SK-N-MC (cell line): Measurements from ENCODE around the gene CPT1C.

ENCODE experiments used
- DNase-seq: peaks from one replicate; pipeline ENCODE4 v3.0.0-alpha.2; 2011; ENCODE audit warnings: low read depth, low spot score
- H3K27ac ChIP-seq: fragments of 200-600 bp; sonication (generic); 2 replicates; pipeline ENCODE4 v1.5.1; 2016; ENCODE audit warnings: mixed run types
- H3K36me3 ChIP-seq: fragments of 200-600 bp; sonication (generic); 2 replicates; pipeline ENCODE4 v1.6.1; 2017; ENCODE audit warnings: antibody characterized with exemption, low read length, mixed read lengths; ENCODE audit not compliant: insufficient read depth
- H3K4me3 ChIP-seq: fragments of 200-600 bp; sonication (generic); 2 replicates; pipeline ENCODE4 v1.5.1; 2016
- H3K9ac ChIP-seq: fragments of 200-600 bp; sonication (generic); 2 replicates; pipeline ENCODE4 v1.8.0; 2017; ENCODE audit warnings: mixed run types, mixed read lengths; ENCODE audit not compliant: insufficient read length
- H3K9me3 ChIP-seq: fragments of 200-600 bp; sonication (generic); 2 replicates; pipeline ENCODE4 v1.6.1; 2017; ENCODE audit warnings: low read depth, mild to moderate bottlenecking, antibody characterized with exemption, low read length, moderate library complexity, mixed read lengths
- EZH2 ChIP-seq: fragments of 200-600 bp; sonication (generic); IDR thresholded peaks from one replicate; pipeline ENCODE4 v1.6.1; 2017; ENCODE audit warnings: antibody characterized with exemption
- FOXP2 ChIP-seq: optimal IDR thresholded peaks from 2 replicates; pipeline ENCODE3; 2011; ENCODE audit warnings: mild to moderate bottlenecking, moderate library complexity; ENCODE audit not compliant: insufficient read depth; ENCODE audit errors: extremely low read length, control extremely low read depth
- POLR2AphosphoS5 ChIP-seq: IDR thresholded peaks from 2 replicates; pipeline ENCODE4 v1.6.1; 2012; ENCODE audit warnings: mild to moderate bottlenecking, low read depth, low read length, borderline replicate concordance

CPT1C gene

DNA sequence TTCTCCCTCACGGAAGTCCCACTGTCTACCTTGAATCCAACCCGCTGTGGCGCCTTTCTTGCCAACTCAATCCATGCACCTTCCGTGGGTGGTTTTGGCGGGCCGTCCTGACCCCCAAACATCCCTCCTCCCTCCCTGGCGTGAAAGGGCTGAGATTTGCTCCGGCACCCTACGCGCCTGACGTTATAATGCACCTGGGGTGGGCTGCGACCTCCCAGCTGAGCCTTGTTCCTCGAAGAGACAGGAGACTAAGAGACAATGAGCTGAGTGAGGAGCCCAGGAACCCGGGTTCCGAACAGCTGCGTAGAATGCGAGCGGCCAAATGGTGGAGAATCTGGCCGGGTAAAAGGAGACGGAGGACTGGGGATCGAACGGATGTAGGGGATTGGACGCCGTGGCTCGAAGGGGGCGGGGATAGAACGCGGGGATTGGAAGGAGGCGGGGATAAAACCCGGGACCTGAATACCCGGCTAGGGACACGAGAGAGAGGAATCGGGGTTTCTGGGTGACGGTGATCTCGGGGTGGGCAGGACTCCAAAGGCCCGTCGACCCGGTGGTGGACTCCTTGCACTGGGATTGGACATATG is at the start of gene CPT1C:
CPT1C (plus strand) TSS at position 461 of the 587 bp plus-strand sequence. CDS start 1,137 bp downstream, outside the sequence.
- Histone ChIP-seq H3K9me3 (no peaks in the 10 kb centered on the region), H3K9ac (peak within 1 kb of the TSS; percentile 19), H3K27ac (no peak within 1 kb of the TSS), H3K36me3 (peaks cover 12% of the 10 kb centered on the region), H3K4me3 (peak within 1 kb of the TSS; percentile 74)
- no peak for DNase-seq
- no peak for TF ChIP-seq FOXP2
- TF ChIP-seq POLR2AphosphoS5: peak; percentile 93

DNA sequence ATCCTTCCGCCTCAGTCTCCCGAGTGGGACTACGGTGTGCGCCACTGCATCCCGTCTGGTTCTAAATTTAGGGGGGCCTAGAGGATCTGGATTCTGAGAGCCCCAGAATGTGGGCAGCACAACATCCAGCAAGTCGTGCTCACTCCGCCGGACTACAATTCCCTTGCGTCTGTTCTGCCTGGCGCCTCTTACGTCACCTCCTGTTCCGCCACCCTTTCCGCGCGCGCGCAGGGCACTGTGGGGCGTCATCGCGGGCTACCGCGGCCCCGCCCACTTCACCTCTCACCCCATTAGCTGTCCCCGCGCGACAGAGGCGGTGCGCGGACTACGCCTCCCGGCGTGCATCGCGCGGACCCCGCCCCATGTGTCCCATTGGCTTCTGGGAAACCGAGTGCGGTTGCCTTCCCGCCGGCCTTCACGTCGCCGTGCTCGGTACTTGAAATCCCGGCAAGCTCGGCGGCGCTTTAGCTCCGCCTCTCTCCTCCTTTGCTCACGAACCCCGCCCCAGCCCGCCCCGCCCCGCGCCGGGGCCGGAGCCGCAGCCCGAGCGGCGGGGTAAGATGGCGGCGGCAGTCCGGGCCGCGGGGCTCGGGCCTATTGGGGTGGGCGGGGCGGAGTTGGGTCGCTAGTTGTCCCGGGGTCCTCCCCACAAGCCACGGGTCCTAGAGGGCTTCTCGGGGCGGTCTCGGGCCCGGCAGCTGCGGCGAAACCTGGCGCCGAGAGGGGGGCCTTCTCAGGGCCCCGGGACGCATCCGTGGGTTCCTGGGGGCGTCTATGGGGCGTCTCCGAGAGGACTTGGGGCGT is 49.0 kb upstream of the CPT1C start, which contains the start of gene SCAF1:
SCAF1 (plus strand) TSS at position 522 of the 804 bp plus-strand sequence. CDS start 2,818 bp downstream, outside the sequence.
- H3K36me3 ChIP-seq: peaks cover 10% of the 10 kb centered on the region; the same call in 1 of the 2 replicates
- DNase-seq: peak; percentile 95
- H3K9ac ChIP-seq: peak within 1 kb of the TSS; percentile 97
- H3K4me3 ChIP-seq: peak within 1 kb of the TSS; percentile 88
- no peaks in the 10 kb centered on the region for H3K9me3 ChIP-seq
- TF ChIP-seq FOXP2: peak; percentile 70
- TF ChIP-seq POLR2AphosphoS5: 0 out of 2 replicates have a peak, but pooled peaks have one; percentile 37
- TF ChIP-seq EZH2: no peak
- H3K27ac ChIP-seq: peak within 1 kb of the TSS; percentile 99

DNA sequence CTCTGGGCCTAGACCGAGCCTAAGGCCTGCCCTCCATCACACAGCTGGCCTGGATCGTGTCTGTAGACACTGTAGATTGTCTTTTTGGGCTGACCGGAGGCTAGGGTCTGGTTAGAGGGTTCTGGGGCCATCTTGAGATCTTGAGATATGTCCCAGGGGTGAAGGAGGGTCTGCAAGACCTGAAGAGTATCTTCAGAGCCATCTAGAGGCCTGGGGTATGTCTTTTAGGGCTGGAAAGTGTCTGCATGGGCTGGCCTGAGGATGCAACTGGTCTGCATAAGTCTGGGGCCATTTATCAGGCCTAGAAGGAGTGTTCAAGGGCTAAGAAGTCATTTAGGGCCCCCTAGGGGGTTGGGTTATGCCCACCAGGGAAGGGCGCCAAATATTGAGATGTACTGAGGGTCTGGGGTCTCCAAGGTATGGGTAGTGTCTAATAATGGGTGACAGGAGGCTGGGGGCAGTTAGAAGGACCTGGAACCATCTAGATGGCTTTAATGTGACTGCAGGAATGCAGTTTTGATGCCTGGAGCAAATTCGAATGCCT is 48.4 kb upstream of the CPT1C start:
- Histone ChIP-seq H3K9ac (peak overlapping the region; percentile 97), H3K9me3 (no peaks in the 10 kb centered on the region), H3K27ac (peak overlapping the region; percentile 78), H3K36me3 (peaks cover 15% of the 10 kb centered on the region; the same call in 1 of the 2 replicates), H3K4me3 (peak overlapping the region; percentile 88)
- no peak for TF ChIP-seq EZH2
- no peak for TF ChIP-seq POLR2AphosphoS5
- TF ChIP-seq FOXP2: no peak
- DNase-seq: no peak

- H3K9ac ChIP-seq: peak overlapping the region; percentile 97
- H3K27ac ChIP-seq: no peak overlapping the region
- no peak for TF ChIP-seq EZH2
- TF ChIP-seq POLR2AphosphoS5: 0 out of 2 replicates have a peak, but pooled peaks have one; percentile 23
- H3K9me3 ChIP-seq: no peaks in the 10 kb centered on the region
- no peak for DNase-seq
- peaks cover 15% of the 10 kb centered on the region; the same call in 1 of the 2 replicates for H3K36me3 ChIP-seq
- peak overlapping the region; percentile 88; the same call in 1 of the 2 replicates for H3K4me3 ChIP-seq
These were observed 47.5 kb upstream of the CPT1C start for GRCh38 chr19:49643466-49643865.

DNA sequence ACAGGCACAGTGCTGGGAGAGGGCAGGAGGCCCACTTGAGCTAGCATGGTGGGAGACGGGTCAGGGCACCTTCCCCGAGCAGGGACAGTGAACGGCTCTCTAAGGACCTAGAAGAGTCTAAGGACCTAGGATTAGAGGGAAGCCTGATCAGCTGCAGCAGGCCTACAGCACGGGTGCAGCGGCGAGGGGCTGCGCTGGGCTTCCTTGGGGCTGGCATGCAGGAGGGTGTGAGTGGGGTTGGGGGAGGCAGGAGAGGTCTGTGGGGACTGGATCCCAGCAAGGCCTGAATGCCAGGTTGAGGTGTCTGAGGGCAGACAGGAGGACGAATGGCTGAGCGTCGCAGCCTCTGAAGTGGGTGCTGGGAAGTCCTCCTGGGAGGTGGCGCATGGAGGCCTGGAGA is 45.3 kb upstream of the CPT1C start:
- Histone ChIP-seq H3K36me3 (peaks cover 28% of the 10 kb centered on the region; the same call in 1 of the 2 replicates), H3K4me3 (no peak overlapping the region), H3K9ac (no peak overlapping the region), H3K9me3 (no peaks in the 10 kb centered on the region), H3K27ac (no peak overlapping the region)
- no peak for DNase-seq
- TF ChIP-seq FOXP2: no peak
- TF ChIP-seq POLR2AphosphoS5: no peak
- TF ChIP-seq EZH2: no peak

- Histone ChIP-seq H3K4me3 (no peak overlapping the region), H3K36me3 (peaks cover 29% of the 10 kb centered on the region; the same call in 1 of the 2 replicates), H3K9ac (no peak overlapping the region), H3K27ac (no peak overlapping the region), H3K9me3 (no peaks in the 10 kb centered on the region)
- DNase-seq: no peak
- no peak for TF ChIP-seq EZH2
- TF ChIP-seq POLR2AphosphoS5: no peak
- TF ChIP-seq FOXP2: no peak
These were observed 44.9 kb upstream of the CPT1C start for GRCh38 chr19:49645995-49646394.

- Histone ChIP-seq H3K9ac (no peak overlapping the region), H3K4me3 (no peak overlapping the region), H3K27ac (no peak overlapping the region), H3K9me3 (no peaks in the 10 kb centered on the region), H3K36me3 (peaks cover 32% of the 10 kb centered on the region; the same call in 1 of the 2 replicates)
- DNase-seq: no peak
- TF ChIP-seq POLR2AphosphoS5 (no peak), FOXP2 (no peak), EZH2 (no peak)
These were observed 44.3 kb upstream of the CPT1C start for GRCh38 chr19:49646586-49646985.
